ENCODE measurements around the gene GLG1.
"Not testable (repeated sequence)": the region's sequence is repeated elsewhere in the genome, so short reads cannot be mapped to it uniquely, and the experiment has no call there.

DNA sequence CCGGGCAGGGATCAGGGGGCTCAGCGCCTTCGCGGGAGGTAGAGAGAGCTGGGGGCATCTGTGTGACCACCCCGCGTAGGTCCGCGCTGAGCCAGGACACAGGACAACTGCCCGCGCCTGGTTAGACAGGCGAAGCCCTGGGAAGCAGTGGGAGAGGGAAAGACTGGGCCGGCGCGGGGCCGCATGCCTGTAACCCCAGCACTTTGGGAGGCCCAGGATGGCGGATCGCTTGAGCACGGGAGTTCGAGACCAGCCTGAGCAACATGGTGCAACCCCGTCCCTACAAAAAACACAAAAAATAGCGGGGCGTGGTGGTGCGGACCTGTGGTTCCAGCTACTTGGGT, 199.6 kb downstream of the GLG1 start:
- TF ChIP-seq, protein P1, sequence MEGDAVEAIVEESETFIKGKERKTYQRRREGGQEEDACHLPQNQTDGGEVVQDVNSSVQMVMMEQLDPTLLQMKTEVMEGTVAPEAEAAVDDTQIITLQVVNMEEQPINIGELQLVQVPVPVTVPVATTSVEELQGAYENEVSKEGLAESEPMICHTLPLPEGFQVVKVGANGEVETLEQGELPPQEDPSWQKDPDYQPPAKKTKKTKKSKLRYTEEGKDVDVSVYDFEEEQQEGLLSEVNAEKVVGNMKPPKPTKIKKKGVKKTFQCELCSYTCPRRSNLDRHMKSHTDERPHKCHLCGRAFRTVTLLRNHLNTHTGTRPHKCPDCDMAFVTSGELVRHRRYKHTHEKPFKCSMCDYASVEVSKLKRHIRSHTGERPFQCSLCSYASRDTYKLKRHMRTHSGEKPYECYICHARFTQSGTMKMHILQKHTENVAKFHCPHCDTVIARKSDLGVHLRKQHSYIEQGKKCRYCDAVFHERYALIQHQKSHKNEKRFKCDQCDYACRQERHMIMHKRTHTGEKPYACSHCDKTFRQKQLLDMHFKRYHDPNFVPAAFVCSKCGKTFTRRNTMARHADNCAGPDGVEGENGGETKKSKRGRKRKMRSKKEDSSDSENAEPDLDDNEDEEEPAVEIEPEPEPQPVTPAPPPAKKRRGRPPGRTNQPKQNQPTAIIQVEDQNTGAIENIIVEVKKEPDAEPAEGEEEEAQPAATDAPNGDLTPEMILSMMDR (IDR thresholded peaks at IDR 0.05), result not testable (repeated sequence)
- TF ChIP-seq POLR2A (IDR thresholded peaks at IDR 0.05), result not testable (repeated sequence)

All from breast epithelium (tissue), 3 donors.